ENCODE results near the gene CDH20.

- TF ChIP-seq, protein P1, sequence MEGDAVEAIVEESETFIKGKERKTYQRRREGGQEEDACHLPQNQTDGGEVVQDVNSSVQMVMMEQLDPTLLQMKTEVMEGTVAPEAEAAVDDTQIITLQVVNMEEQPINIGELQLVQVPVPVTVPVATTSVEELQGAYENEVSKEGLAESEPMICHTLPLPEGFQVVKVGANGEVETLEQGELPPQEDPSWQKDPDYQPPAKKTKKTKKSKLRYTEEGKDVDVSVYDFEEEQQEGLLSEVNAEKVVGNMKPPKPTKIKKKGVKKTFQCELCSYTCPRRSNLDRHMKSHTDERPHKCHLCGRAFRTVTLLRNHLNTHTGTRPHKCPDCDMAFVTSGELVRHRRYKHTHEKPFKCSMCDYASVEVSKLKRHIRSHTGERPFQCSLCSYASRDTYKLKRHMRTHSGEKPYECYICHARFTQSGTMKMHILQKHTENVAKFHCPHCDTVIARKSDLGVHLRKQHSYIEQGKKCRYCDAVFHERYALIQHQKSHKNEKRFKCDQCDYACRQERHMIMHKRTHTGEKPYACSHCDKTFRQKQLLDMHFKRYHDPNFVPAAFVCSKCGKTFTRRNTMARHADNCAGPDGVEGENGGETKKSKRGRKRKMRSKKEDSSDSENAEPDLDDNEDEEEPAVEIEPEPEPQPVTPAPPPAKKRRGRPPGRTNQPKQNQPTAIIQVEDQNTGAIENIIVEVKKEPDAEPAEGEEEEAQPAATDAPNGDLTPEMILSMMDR (IDR thresholded peaks at IDR 0.05; ENCODE audit: low read depth, low read length, poor library complexity, severe bottlenecking) = no peak
- TF ChIP-seq EZH2phosphoT487 (IDR thresholded peaks at IDR 0.05; ENCODE audit: borderline replicate concordance, low read length) = no peak
Measured at GRCh38 chr18:61575419-61575818, 242.2 kb downstream of the CDH20 start.

Measured in DOHH2 (cell line).